Measurements from ENCODE around the gene GPD1.
"Not testable (repeated sequence)": the region's sequence is repeated elsewhere in the genome, so short reads cannot be mapped to it uniquely, and the experiment has no call there.

Gene GPD1

GRCh38 chr12:50127546-50127945, 23.7 kb downstream of the GPD1 start:
- no peak for DNase-seq (ENCODE audit: low read depth)

- no peak for DNase-seq (ENCODE audit: low read depth)
Measured at GRCh38 chr12:50129290-50129689, 25.5 kb downstream of the GPD1 start.

- DNase-seq (ENCODE audit: low read depth): no peak
Measured at GRCh38 chr12:50132505-50133135, 28.8 kb downstream of the GPD1 start.

- DNase-seq (ENCODE audit: low read depth): no peak
Measured at GRCh38 chr12:50142993-50143392, 39.2 kb downstream of the GPD1 start.

- DNase-seq (ENCODE audit: low read depth): no peak
Measured at GRCh38 chr12:50145439-50145838, 41.6 kb downstream of the GPD1 start.

- DNase-seq (ENCODE audit: low read depth): no peak
Measured at GRCh38 chr12:50147281-50147680, 43.5 kb downstream of the GPD1 start.

- not testable (repeated sequence) for DNase-seq (ENCODE audit: low read depth)
Measured at GRCh38 chr12:50148011-50148410, 44.2 kb downstream of the GPD1 start.

- DNase-seq (ENCODE audit: low read depth): no peak
Measured at GRCh38 chr12:50149311-50149710, 45.5 kb downstream of the GPD1 start.

- DNase-seq (ENCODE audit: low read depth): no peak
Measured at GRCh38 chr12:50151047-50151687, 47.4 kb downstream of the GPD1 start.

- DNase-seq (ENCODE audit: low read depth): not testable (repeated sequence)
Measured at GRCh38 chr12:50154947-50155346, 51.1 kb downstream of the GPD1 start.

GRCh38 chr12:50156641-50157040, 52.8 kb downstream of the GPD1 start:
- no peak for DNase-seq (ENCODE audit: low read depth)

- DNase-seq (ENCODE audit: low read depth): no peak
Measured at GRCh38 chr12:50157259-50157658, 53.5 kb downstream of the GPD1 start.

GRCh38 chr12:50160643-50161042, 56.8 kb downstream of the GPD1 start:
- no peak for DNase-seq (ENCODE audit: low read depth)
